AG04449 (cell line): ENCODE measurements around the gene TMEM200A.

Experiments
- CTCF ChIA-PET: fragments of 350-600 bp; formaldehyde crosslinking; extraction: SDS; loops from one replicate; lab custom pipeline; 2021; ENCODE audit warnings: antibody characterized with exemption; lab: Yijun Ruan, JAX
- POLR2A ChIA-PET: fragments of 400-600, 350-600 bp; formaldehyde crosslinking; extraction: SDS; loops from one replicate; lab custom pipeline; 2020; ENCODE audit warnings: antibody characterized with exemption, inconsistent platforms; lab: Yijun Ruan, JAX
- DNase-seq: peaks from one replicate; pipeline ENCODE4 v3.0.0-alpha.2; 2010; ENCODE audit warnings: low read depth, low spot score
- H3K4me3 ChIP-seq: 2 replicates; pipeline ENCODE4 v1.5.1; 2011; ENCODE audit warnings: low read depth, mild to moderate bottlenecking, control low read depth, low read length
- TF ChIP-seq, protein P1 (sequence below): IDR thresholded peaks from one replicate; pipeline ENCODE4 v1.5.1; 2011; ENCODE audit warnings: mild to moderate bottlenecking, moderate library complexity, low read length, control low read depth, inconsistent platforms; ENCODE audit not compliant: insufficient read depth; ENCODE audit errors: missing control alignments

The TMEM200A gene

DNA sequence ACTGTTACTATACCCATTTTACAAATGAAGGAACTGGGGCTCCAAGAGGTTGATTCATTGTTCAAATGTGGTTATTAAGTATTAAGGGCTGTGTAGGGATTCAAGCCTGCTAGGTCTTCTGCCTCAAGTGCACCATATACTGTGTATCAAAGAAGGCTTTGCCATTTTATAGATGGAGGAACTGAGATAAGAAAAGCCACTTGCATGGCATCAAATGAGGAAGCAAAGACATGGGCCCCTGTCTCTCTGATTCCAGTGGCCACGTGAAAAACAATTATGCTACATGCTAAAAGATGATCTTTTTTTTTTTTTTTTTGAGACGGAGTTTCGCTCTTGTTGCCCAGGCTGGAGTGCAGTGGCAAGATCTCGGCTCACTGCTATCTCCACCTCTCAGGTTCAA lies 67.0 kb downstream of the TMEM200A start:
- H3K4me3 ChIP-seq: no peak overlapping the region
- TF ChIP-seq, protein P1, sequence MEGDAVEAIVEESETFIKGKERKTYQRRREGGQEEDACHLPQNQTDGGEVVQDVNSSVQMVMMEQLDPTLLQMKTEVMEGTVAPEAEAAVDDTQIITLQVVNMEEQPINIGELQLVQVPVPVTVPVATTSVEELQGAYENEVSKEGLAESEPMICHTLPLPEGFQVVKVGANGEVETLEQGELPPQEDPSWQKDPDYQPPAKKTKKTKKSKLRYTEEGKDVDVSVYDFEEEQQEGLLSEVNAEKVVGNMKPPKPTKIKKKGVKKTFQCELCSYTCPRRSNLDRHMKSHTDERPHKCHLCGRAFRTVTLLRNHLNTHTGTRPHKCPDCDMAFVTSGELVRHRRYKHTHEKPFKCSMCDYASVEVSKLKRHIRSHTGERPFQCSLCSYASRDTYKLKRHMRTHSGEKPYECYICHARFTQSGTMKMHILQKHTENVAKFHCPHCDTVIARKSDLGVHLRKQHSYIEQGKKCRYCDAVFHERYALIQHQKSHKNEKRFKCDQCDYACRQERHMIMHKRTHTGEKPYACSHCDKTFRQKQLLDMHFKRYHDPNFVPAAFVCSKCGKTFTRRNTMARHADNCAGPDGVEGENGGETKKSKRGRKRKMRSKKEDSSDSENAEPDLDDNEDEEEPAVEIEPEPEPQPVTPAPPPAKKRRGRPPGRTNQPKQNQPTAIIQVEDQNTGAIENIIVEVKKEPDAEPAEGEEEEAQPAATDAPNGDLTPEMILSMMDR: no peak
- ChIA-PET POLR2A (no interaction called here), CTCF (no interaction called here)
- no peak for DNase-seq

DNA sequence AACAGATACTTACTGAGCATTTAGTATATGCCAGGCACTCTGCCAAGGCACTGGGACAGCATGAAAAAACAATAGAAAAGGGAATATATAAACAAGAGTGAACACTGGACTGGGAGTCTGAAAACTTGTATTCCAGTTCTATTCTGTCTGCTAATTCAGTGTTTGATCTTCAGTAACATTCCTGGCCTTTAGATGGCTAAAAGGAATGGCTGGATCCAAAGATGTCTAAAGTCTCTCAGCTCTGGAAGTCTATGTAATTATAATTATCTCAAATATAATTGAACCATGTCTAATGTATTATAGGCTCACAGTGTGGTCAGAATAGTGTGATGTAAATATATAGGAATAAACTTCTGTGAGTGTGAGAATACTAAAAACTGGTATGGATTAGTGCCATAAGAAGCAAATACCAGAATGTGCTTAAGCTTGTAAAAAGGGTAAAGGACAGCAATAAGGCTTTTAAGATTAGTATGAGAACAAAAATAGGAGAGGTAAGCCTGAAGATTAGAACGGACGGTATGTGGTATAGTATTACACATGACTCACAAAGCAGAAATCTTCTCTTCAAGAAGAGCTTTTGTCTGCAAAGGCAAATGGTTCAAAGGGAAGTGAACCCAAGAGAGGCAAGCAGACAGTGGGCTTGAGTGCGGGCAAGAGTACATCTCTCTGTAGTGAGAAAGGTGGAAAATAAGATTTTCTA lies 68.5 kb downstream of the TMEM200A start:
- no peak for DNase-seq
- CTCF ChIA-PET: interaction anchor here (1.0 kb wide), 1 partner anchor 22 kb away, joined by 3 read pairs; no protein-coding TSS in a partner anchor
- TF ChIP-seq, protein P1: no peak
- H3K4me3 ChIP-seq: no peak overlapping the region
- POLR2A ChIA-PET: no interaction called here

DNA sequence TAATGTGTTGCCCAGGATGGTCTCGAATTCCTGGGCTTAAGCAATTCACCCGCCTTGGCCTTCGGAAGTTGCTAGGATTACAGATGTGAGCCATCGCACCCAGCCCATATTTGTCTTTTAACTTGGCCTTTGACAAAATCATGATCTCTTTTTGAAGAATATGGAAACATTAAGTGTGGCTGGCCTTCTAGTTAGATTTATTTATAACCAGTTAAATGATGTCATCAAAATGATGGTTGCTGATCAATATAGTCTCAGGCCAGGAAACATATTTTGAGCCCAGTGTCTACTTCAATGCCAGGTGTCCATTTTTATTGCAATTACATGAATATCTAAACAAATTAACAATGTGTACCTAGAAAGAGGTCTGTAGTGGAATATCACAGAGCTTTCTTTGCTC lies 69.4 kb downstream of the TMEM200A start:
- no peak for DNase-seq
- H3K4me3 ChIP-seq: no peak overlapping the region
- CTCF ChIA-PET: interaction anchor here (1.0 kb wide), 1 partner anchor 23 kb away, joined by 3 read pairs; no protein-coding TSS in a partner anchor
- POLR2A ChIA-PET: no interaction called here
- TF ChIP-seq, protein P1: no peak

DNA sequence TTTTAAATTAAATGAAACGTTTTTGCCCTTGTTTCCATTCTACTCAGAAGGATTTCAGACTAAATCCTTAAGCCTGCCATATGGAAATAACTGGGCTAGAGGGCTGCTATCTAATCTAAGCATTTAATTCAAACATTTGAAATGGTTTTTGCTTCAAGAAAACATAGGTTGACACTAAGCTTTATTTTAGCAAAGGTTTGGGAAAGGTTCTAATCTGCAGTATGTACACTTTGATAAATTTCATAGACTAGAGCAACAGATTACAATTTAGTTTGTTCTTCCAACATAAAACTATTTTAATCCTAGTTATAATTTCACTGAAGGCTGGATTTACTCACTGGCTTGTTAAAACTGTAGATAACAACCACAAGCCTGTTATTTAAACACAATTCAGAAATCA lies 72.1 kb downstream of the TMEM200A start:
- TF ChIP-seq, protein P1: no peak
- POLR2A ChIA-PET: no interaction called here
- DNase-seq: no peak
- CTCF ChIA-PET: no interaction called here
- no peak overlapping the region for H3K4me3 ChIP-seq

DNA sequence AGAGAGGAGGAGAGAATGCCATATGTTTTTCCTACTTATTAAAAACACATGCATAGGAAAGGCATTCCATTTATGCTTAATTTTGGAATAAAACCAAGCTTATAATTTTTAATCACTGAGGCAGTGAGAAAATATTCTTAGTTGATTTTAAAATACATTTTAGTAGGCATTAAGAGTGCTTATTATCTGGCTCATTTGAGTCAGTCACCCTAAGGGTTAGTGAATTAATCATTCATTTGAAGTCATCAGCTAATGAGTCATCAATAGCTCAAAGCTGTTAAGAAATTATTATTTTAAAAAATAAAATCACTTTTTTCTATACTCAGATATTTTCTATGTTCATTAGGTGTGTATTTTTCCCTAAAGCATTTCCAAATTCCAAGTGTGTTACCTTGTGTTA lies 81.6 kb downstream of the TMEM200A start:
- POLR2A ChIA-PET: interaction anchor here (0.6 kb wide), 1 partner anchor 233 kb away, joined by 3 read pairs; no protein-coding TSS in a partner anchor
- TF ChIP-seq, protein P1: no peak
- CTCF ChIA-PET: no interaction called here
- no peak for DNase-seq
- no peak overlapping the region for H3K4me3 ChIP-seq

DNA sequence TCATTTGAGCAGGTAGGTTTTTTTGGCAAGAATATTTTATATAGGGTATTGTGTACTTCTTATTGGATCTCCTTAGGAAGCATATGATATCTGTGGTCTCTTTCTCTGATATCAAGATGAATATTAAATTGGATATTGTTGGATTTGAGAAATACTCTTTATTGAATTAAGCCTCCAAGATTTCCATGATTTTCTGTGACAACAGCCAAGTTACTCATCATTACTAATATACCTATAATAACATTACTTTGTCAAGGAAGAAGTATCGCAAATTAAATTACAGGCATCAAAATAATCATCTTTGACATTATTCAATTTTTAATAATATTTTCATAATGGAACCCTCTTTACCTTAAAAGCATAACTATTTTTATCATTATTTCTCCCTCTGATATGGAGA lies 86.5 kb downstream of the TMEM200A start:
- CTCF ChIA-PET: no interaction called here
- H3K4me3 ChIP-seq: no peak overlapping the region
- DNase-seq: no peak
- TF ChIP-seq, protein P1: no peak
- POLR2A ChIA-PET: no interaction called here
